Measurements from ENCODE around the gene MT4. TPM values are rescaled to one million over a fixed set of nuclear protein-coding genes. Genes with fewer than 3 reads are reported as not detected.

Gene MT4
- total RNA-seq (2014; rRNA removed; shearing (Covaris generic)), result not detected in 2 replicates

- DNase-seq (ENCODE audit: low read depth), result no peak
Measured at GRCh38 chr16:56564793-56565477, at the start of gene MT4. Gene MT4, plus strand, starts transcription at chr16:56565073. Its CDS starts 56 bp downstream, at chr16:56565129.

GRCh38 chr16:56515665-56516064, 49.2 kb upstream of the MT4 start:
- no peak for DNase-seq (ENCODE audit: low read depth)

GRCh38 chr16:56517206-56517605, 47.7 kb upstream of the MT4 start:
- DNase-seq (ENCODE audit: low read depth), result no peak

- peak; percentile 60 for DNase-seq (ENCODE audit: low read depth)
Measured at GRCh38 chr16:56518425-56518824, 46.4 kb upstream of the MT4 start.

- peak; percentile 85 for DNase-seq (ENCODE audit: low read depth)
Measured at GRCh38 chr16:56519459-56520250, 45.2 kb upstream of the MT4 start, which contains the start of gene BBS2. Gene BBS2, minus strand, starts transcription at chr16:56520024. Its CDS starts 162 bp downstream, at chr16:56519862.

- no peak for DNase-seq (ENCODE audit: low read depth)
Measured at GRCh38 chr16:56520251-56520577, 44.7 kb upstream of the MT4 start.

GRCh38 chr16:56525236-56525635, 39.6 kb upstream of the MT4 start:
- no peak for DNase-seq (ENCODE audit: low read depth)

- DNase-seq (ENCODE audit: low read depth), result peak; percentile 24
Measured at GRCh38 chr16:56530872-56531271, 34.0 kb upstream of the MT4 start.

- peak; percentile 15 for DNase-seq (ENCODE audit: low read depth)
Measured at GRCh38 chr16:56532714-56533113, 32.2 kb upstream of the MT4 start.

GRCh38 chr16:56534847-56535383, 30.0 kb upstream of the MT4 start:
- DNase-seq (ENCODE audit: low read depth), result no peak

- DNase-seq (ENCODE audit: low read depth), result no peak
Measured at GRCh38 chr16:56538331-56538730, 26.5 kb upstream of the MT4 start.

- no peak for DNase-seq (ENCODE audit: low read depth)
Measured at GRCh38 chr16:56539656-56540055, 25.2 kb upstream of the MT4 start.

GRCh38 chr16:56542039-56542438, 22.8 kb upstream of the MT4 start:
- no peak for DNase-seq (ENCODE audit: low read depth)

GRCh38 chr16:56547120-56547948, 17.5 kb upstream of the MT4 start:
- peak; percentile 85 for DNase-seq (ENCODE audit: low read depth)

- peak; percentile 52 for DNase-seq (ENCODE audit: low read depth)
Measured at GRCh38 chr16:56547949-56548567, 16.8 kb upstream of the MT4 start.

GRCh38 chr16:56549161-56549560, 15.7 kb upstream of the MT4 start:
- DNase-seq (ENCODE audit: low read depth), result no peak

GRCh38 chr16:56549744-56550385, 15.0 kb upstream of the MT4 start:
- peak; percentile 30 for DNase-seq (ENCODE audit: low read depth)

- peak; percentile 22 for DNase-seq (ENCODE audit: low read depth)
Measured at GRCh38 chr16:56551796-56552738, 12.8 kb upstream of the MT4 start.

GRCh38 chr16:56554441-56554840, 10.4 kb upstream of the MT4 start:
- DNase-seq (ENCODE audit: low read depth), result no peak
